ENCODE measurements around the gene SNAP91.

The SNAP91 gene

GRCh38 chr6:83546636-83547035 lies 162.3 kb downstream of the SNAP91 start:
- no peak for DNase-seq (ENCODE audit: low read depth)

DNA sequence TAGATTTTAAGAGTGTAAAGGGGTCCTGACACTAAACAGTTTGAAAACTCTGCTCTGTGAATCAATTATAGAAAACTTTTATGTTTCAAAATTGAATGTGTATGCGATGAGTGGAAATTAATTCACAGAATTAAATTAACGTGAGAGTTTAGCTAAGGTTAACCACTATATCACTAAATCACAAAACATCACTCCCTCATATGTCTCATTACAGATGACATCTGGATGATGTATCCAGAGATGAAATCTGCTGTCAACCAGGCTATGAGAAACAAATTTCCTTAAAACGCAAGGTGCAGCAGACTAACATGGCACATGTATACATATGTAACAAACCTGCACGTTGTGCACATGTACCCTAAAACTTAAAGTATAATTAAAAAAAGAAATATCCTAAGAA lies 169.2 kb downstream of the SNAP91 start:
- no peak for DNase-seq (ENCODE audit: low read depth)

DNA sequence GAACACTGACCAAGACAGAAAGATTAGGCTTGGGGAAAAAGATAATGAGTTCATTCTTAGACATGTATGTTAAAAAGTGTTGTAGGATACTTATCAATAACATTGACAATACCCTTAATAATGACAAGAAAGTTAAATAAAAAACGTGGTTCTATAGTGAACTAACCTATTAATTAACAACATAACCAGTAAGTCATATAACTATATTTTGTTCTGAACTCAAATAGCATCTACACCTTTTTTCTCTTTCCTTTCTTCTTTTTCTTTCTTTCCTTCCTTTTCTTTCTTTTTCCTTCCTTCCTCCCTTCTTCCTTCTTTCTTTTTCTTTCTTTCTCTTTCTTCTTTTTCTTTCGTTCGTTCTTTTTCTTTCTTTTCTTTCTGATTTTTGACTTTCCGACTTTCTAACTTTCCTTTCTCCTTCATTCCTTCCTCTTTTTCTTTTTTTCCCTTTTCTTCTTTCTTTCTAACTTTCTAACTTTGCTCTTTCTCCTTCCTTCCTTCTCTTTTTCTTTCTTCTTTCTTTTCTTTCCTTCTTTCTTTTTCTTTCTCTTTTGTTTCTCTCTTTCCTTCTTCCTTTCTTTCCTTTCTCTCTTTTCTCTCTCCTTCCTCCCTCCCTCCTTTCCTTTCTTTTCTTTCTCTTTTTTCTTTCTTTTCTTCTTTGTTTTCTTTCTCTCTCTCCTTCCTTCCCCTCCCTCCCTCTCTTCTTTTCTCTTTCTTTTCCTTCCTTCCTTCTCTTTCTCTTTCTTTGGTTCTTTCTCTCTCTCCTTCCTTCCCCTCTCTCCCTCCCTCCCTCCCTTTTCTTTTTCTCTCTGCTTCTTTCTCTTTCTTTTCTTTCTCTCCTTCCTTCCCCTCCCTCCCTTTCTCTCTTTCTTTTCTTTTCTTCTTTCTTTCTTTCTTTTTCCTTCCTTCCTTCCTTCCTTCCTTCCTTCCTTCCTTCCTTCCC lies 172.0 kb downstream of the SNAP91 start:
- DNase-seq (ENCODE audit: low read depth), result no peak

DNA sequence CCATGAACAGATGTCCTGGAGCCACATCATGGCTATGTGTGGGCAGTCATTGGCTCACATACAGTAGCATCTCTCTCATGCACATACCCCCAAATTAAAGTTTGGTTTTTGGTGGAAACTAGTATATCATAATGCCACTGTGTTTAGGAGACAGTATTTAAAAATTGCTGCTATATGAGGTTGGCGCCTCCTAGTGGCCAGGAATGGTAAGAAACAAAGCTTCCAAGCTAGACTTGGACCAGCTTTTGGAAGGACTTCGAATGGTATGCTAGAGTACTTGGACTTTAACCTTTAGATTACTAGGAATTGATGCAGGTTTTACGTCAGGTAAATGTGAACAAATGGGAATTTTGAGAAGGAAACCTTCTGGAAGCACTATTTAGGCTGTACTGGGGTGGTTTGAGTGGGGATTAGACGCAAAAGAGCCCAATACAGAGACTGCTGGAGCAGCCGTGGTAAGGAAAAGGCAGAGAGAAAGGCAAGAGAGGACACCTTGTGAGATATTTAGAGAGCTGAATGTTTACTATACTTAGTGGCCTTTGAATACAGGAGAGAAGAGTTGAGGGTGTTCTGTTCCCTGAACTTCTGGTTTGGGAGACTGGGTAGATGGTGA lies 172.8 kb downstream of the SNAP91 start:
- DNase-seq (ENCODE audit: low read depth), result peak; percentile 15

DNA sequence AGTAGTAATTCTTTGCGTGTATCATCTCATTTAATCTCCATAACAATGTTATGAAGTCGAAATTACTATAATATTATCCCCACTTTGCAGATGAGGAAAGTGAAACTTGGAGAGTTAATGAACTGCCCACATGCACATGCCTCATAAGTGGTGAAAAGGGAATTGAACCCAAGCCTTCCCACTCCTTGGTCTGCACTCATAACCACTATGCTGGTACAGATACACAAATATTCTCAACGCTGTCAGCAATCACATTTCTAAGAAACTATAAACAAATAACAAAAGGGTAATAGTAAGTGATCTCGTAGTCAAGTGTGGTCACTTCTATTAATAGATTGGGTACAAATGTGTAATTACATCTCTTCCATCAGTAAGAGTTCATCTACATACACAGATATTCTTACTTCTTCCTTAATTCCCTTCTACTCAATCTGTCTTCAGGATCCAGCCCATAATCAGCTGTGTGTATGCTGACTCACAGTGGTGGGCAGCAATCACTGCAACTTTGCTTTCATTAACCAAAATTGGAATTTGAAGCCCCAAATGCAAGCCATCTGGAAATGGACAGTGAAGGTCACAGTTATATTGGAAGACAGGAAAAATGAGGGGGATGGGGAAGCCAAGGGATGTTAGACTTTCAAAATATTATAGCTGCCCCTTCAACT lies 190.0 kb downstream of the SNAP91 start:
- no peak for DNase-seq (ENCODE audit: low read depth)

DNA sequence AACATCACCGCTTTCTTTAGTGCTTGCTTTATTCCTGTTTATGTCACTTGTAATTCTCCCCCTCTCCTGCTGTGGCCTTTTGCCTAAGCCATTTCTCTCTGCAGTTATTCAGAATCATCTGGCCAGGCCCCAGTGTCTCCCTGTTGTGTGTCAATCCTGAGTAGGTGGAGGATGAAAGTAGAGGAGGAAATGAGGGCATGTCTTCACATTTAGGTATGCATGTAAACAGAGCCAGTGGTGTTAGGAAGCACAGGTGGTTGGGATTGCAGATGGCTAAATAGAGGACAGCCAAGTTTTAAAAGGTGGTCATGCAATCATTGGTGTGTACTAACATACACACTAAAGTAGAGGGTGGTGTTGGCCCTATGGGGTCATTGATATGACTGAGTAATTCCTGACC lies 191.4 kb downstream of the SNAP91 start:
- no peak for DNase-seq (ENCODE audit: low read depth)

DNA sequence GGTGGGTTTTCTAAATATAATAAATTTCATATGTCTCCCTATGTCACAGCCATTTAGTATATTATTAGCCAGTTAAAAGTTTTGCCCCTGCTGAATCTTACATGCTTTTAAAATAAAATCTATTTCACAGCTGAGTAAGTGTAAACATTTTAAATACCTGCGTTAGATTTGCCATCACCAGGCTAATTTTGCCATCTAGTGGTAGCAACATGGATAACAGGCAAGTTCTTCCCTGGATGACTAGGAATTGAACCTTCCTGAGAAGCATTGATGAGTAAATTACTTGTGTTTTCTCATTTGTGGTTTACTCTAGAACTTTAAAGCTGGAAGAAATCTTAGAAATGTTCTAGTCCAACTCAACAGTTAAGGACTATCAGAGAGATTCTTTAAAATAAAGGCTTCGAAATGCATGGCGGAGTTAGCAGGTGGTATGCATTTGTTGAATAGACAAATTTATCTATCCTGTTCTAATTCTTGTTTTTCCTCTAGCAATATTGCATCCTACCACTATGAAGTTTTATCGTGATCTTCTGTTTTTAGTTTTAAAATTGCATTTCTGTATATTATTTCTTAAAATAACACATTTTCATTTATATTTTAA lies 193.9 kb downstream of the SNAP91 start:
- DNase-seq (ENCODE audit: low read depth), result no peak

- no peak for DNase-seq (ENCODE audit: low read depth)
Measured at GRCh38 chr6:83514466-83514865, 194.4 kb downstream of the SNAP91 start.

DNA sequence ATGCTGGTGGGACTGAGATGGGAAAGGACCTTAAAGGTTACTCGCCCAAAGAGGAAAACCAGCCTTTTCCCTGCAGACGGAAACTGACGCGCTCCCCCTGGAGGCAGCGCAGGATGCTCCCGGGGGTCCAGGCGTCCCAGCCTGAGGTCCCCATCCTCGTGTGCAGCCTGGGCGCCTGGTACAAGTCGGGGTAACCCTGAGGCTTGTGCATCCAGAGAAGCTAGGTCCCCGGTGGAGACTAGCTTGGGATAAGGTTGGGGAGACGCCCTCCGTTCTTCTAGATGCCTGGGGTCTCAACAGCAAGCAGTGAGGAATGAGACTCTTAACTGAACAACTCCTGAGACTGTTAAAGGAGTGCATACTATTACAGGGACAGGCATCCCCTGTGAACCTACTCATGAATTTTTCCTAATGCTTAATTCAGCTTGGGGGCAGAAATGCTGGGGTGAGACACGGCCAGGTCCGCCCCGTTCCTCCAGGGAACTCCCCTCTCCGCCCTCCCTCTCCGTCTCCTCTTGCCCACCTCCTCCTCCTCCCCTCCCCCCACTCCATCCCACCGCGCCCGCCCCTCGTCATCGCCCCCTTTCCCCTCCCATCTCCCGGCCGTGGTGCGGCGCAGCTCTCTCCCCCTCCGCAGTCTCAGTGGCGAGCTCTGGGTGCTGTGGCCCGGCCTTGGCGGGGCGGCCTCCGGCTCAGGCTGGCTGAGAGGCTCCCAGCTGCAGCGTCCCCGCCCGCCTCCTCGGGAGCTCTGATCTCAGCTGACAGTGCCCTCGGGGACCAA lies 196.8 kb downstream of the SNAP91 start, which contains the start of gene PRSS35:
Gene PRSS35, plus strand, starts transcription at position 634 of the 781 bp plus-strand sequence. CDS start 10,908 bp downstream, outside the sequence.
- no peak for DNase-seq (ENCODE audit: low read depth)

DNA sequence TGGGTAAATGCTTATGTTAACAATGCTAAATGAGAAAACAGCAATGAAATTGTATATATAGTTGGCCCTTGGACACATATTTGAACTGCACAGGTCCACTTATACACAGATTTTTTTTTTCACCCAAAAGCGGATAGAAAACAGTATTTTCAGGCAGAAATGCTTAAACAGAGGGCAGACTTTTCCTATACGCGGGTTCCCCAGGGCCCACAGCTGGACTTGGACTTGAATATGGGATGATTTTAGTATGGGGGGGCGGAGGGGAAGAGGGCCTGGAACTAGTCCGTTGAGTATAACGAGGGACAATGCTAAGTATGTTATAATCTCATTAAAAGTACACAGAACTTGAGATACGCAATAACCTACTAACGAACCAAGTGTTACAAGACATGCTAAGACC lies 197.6 kb downstream of the SNAP91 start:
- no peak for DNase-seq (ENCODE audit: low read depth)

DNA sequence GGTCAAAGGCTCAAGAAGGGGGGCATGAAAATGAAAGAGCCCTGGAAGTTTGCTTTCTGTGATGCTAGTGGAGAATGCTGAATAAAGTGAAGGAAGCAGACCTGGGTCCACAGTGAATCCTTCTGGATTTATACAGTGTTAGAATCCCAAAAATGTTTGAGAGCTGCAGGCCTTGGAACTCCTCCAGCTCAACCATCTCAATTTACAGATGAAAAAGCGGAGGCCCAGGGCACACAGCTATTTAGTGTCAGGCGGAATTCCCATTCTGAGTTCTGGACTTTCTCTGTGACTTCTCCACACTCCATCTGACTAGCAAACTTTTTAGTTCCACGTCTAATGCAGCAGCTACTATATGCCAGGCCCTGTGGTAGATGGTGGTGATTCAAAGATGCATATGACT lies 198.1 kb downstream of the SNAP91 start:
- DNase-seq (ENCODE audit: low read depth), result no peak

DNA sequence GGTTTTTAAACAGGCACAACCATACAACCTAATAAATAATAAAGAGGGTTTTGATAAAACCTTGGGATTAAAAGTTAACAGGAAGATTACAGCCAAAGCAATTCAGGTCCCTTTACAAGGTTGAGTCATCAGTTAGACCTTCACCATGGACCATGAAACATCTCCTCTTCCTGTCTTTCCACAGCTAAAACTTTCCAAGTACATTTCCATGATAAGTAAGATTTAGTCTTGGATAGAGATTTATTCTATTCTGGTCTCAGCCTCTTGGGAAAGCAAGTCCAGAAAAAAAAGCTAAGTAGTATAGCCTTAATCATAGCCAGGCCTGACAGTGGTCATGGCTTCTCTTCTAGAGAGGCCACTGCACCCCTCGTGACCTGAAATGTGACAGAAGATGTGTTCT lies 199.5 kb downstream of the SNAP91 start:
- no peak for DNase-seq (ENCODE audit: low read depth)

DNA sequence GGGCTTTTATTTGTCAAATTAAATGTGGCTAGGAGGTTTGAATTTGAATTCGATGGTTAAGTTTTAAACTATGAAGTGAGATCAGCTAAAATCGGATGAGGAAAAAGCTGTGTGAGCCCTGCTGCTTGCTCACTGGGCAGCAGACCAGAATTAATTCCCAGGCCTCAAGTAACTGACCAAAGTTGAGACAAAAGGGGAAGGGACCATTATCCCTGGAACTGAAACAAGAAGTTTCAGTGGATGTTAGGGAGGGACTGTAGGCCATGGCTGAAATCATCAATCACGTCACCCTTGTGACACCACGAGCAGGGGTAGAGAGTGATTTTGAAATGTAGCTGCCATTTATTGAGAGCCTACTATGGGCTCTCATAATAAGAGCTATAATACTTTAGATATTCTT lies 203.5 kb downstream of the SNAP91 start:
- DNase-seq (ENCODE audit: low read depth), result no peak

Data from activated T-helper 9 cell treated with anti-CD3 and anti-CD28 coated beads, Interleukin-2, amount 50 U/mL, for 16 hours (primary cell).